Fibroblast of skin of left biceps (primary cell): Measurements from ENCODE around the gene GRIK1.
A peak's percentile ranks its signal among the peaks of the same experiment; 100 is the strongest.

Experiments used
- DNase-seq, 2 experiments: peaks; one replicate each; pipeline ENCODE4 v3.0.0-alpha.2; 2013; ENCODE audit warnings: low read depth in 2 of 2

Gene GRIK1

DNA sequence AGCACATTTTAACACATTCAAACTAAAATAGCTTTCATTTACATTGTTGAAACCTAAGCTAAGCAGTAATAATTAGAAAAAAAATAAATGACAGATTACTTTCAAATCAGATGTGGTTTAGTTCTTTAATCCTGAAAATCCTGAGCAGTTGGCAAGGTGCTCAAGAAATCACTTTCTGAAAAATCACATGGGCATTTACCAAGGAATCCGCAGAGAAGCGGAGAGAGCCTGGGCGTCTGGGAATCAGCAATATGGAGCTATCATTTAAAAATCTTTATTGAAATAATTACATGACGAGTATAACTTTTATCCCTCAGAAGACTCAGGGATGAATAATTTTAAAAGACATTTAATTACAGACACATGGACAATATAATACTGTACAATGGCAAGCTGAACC lies 30.2 kb downstream of the GRIK1 start:
- no peak for DNase-seq

DNA sequence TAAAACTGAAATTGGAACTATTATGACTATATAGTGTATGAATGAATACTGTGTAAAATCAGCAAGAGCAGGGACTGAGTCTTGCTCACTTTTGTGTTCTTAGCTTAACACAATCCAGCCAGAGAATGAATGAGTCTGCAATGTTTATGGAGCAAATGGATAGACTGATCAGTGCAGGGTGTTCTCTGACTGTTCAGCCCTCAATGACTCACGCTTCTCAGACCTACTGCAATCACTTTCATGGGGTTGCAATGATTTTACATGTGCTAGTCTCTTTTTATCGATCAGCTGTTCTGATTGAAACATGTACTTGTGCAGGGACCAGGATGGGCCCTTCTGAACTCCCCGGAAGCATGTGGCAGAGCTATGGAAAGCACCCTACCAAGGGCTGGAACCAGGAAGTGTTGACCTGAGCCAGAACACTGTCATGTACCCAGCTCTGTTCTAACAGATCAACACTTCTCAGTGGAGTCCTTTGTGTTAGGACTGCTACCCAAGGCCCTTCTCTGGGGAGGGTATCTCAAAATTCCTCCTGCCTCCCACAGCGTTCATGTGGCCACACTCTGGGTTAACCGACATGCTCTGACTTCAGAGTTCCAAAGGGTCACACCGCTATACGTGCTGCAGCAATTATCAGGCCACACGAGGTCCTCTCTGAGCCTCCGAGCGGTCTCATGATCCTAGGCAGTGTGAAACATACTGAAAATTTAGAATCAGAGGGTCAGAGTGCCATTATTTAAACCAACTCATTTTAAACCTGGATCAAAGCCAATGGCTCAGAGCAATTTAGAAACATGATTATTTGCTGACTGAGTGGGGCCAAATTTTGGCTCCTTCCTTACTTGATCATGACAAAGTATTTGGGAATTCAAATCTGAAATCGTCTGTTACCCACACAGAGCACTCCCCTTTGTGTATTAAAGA lies 35.2 kb downstream of the GRIK1 start:
- DNase-seq: peak; percentile 39 to 49

DNA sequence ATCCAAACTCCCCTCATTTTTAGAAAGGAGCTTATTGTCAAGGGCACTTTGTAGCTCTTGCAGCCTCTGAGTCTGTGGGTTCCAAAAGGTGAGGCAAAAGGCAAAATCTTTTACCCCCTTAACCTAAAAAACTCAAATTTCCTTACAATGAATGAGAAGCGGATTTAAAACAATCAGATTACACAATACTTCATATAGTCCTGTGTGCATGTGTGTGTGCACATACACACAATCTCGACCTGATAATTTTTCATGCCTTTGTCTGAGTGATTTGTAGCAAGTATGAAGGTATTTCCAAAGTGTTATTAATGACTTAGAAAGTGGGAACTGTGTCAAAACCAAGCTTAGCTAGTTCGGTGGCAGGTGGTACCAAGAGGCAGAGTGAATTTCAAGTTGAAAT lies 42.9 kb downstream of the GRIK1 start:
- no peak for DNase-seq

DNA sequence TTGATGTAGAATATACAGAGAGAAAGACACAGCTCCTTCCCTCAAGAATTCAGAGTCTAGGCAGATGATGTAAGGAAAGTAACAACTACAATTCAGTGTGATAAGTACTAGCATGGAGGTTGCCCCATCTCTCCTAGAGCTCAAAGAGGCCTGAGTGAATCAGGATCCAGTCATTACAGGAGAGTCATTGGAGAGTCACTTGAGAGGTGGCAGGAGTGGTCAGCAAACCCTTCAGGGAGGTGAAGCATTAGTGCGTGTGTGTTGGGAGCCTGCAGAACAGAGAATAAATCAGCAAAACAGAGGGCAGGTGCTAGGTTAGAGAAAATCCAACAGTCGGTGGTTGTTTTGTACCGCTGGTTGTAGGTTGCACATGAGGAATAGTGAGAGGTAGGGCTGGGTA lies 46.1 kb downstream of the GRIK1 start:
- DNase-seq: no peak

DNA sequence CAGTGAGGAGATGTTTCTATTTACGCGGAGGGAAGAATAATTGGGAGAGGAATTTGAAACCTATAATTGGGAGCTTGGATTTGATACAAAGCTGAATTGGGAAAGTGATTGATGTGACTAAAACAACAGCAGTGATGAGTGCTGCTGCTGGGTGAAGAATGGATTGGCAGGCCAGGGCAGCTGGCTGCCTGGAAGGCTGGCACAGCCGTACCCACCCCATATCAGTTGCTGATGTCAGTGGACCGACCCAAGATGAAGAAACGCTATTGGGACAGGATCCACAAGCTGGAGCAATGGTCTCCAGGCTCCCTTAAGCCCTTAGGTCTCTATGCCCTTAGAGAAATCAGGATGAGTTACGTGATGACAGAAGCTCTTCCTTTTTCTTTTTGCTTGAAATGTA lies 47.4 kb downstream of the GRIK1 start:
- no peak for DNase-seq

DNA sequence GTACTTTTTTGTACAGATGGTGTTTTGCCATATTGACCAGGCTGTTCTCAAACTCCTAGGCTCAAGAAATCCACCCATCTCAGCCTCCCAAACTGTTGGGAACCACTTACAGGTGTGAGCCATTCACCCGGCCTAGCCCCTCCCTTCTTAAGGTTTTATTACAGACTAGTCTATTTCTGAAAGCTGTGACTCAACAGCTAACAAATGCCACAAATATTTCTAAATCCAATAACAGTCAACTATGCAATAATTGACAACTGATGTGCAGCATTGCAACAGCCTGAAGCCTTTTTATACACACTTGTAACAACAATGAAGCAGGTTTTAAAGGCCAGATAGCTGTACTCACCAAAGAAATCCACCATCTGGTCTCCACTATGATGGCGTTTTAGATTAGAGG lies 51.4 kb downstream of the GRIK1 start:
- DNase-seq: peak; percentile 44 to 46

DNA sequence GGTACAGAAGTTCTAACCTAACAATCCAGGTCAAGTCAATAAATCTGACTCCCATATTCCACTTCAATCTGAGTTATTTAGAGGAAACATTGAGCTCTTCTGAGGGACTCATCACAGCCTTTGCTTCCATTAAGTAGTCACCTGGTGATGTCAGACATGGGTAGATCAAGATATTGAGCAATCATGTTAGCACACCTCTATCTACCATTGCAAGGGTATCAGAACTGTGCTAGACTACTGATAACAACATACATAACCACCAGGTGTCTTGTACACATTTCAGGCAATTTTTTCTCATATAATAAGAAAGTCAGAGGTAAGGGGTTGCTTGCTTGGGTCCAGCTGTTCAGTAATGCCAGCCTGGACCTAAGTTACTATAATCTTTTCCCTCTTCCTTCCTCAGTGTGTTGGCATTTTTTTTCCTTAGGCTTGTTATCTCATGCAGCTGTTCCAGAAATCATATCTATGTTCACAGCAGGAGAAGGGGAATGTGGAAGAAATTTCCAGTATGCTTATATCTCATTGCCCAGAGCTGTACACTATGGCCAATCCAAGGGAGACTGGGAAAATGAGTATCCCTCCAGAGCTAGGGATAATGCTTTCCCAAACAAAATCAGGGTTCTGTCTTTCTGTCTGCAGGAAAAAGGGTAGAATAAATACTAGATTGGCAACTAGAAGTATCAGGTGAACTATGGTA lies 52.3 kb downstream of the GRIK1 start:
- no peak for DNase-seq

DNA sequence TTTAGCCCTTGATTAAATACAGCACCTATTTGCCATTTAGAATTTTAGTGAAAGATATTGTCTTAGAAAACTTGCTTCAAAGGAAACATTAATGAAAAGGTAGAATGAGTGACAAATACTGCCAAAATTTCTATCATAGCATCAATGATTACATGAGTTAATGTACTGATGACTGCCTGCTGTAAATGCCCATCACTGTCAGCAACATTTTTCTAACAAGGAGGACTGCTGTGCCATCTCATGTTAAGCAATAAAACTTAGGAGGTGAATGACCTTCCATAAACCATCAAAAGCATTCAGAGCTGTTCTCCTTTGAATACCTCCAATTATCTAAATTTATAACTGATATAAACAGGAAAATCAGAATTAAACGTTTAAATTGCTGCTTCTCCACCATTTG lies 54.3 kb downstream of the GRIK1 start:
- no peak for DNase-seq

DNA sequence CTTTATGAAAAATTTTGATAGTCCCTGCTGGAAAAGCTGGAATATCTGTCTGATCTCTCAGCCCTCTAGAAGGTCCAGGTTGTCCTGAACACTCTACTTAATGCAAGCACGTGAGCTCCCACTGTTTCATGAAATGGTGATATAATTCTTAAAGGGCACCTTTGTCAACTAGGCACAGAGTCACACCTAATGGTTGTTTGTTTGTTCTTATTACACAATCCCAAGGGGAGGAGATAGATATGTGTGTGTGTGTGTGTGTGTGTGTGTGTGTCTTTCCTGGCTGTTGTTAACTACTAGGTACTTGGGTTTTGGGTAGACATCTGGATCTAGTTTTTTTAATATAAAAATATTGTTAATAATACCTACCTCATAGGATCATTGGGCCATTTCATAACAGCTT lies 63.9 kb downstream of the GRIK1 start:
- DNase-seq: no peak

DNA sequence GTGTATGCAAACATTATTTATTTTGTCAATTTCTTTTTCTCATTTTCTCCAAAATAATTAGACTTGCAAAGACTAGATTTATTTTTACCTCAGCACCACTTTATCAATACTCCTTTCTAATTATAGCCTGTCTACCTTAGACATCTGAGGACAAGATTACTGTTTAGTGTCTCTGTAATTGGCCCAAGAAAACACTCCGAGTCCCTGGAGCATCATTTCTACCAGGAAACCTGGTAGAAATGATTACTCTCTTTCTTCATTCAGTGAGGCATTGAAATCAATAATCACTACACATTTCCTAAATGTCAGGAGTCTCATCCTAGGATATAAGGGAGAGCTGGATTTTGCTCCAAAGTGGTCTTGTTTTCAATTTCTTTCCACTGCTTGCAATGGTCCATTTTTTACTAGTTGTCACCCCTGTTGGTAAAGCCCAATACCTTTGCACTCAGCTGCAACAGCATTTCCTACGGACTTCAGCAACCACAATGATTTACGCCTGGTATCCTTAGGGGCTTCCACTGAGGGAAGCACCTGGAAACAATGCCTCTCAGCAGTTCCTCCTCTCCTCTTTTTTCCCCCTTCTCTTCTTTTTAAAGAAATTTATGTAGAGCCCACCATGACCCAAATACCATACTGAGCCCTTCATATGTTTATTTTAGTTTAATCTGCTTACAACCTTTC lies 64.6 kb downstream of the GRIK1 start:
- DNase-seq: no peak

DNA sequence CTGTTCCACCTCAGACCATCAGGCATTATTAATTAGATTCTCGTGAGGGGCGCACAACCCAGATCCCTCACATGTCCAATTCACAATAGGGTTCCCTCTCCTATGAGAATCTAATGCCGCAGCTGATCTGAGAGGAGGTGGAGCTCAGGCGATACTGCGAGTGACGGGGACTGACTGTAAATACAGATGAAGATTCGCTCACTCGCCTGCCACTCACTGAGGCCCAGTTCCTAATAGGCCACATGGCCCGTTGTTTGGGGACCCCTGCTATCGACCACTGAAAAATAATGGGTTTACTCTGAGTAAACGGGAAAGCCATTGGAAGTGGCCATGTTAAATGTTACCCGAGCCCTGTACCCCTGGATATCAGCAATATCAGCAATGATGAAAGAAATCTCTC lies 65.9 kb downstream of the GRIK1 start:
- no peak for DNase-seq

DNA sequence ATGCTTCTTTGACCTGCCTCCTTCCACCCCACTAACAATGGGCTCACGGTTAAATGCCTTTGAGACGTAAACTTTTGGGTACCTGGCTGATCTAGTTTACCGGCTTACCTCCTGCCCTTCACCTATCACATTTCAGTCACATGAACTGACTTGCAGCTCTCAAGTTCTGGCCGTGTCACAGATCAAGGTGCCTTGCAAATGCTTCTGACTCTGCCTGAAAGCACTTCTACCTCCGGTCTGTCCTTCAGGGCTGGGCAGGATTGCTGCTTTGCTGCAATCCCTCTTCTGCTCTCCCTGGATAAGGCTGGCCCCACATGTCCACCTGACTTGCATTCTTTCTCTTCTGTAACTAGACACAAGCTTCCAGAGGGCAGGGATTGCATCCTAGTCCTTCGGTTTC lies 69.0 kb downstream of the GRIK1 start:
- DNase-seq: no peak

DNA sequence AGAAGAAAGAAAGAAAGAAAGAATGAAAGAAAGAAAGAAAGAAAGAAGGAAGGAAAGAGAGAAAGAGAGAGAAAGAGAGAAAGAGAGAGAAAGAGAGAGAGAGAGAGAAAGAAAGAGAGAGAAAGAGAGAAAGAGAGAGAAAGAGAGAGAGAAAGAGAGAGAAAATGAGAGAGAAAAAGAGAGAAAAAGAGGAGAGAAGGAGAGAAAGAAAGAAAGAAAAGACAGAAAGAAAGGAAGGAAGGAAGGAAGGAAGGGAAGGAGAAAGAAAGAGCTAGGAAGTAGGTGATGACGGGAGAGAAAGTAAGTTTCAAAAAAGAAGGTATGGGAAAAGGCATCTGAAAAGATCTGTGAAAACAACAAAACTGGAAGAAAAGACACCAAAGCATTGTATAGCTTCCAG lies 72.0 kb downstream of the GRIK1 start:
- DNase-seq: no peak

DNA sequence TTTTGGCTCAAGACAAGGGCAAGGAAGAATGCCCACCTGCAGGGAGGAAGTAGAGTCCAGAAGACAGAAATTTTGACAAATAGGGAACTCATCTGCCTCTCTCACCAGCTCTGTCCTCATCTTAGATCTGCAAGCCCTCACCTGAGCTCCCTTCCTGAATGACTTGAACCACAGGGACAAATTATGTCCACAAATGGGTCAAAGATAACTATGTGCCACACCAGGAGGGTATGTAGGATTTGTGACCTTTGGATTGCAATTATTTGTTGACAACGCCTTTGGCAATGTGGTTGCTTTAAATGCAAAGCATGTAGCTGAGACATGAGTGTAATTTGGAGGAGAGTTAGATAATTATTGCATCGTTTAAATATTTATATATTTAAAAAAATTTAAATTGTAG lies 79.5 kb downstream of the GRIK1 start:
- DNase-seq: no peak

DNA sequence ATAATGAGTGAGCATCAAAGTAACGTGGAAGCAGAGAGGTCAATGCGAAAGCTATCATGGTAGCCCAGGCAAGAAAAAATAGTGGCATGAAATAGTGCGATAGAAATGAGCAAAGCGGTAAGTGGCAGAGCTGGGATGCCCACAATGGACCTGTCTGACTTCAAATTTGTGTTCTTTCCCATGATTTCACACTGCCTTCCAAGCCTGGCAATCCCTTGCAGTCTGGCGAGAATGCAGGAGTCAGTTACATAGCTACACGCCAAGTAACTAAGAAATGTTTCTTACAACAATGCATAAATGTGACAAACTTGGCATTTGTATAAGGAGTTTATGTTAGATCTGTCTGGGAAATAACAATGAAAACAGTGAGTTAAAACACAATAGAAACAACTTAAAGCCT lies 82.6 kb downstream of the GRIK1 start:
- DNase-seq: no peak

DNA sequence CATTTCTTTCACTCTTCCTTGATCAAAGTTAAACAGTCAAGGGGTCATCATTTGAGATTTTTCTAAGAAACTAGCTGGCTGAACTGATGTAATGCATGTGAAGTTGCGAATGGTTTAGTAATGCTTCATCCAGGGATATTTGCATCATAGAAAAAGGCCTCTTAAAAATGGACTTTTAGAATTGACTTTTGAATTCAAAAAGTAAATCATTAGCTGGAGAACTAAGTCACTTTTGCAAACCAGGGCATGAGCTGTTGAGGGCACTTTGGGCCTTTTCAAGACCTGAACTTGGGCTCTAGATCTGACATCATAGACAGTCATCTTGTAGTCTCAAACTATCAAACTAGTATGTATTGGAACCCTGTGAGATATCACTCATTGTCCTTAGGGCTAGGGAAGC lies 85.0 kb downstream of the GRIK1 start:
- DNase-seq: no peak

DNA sequence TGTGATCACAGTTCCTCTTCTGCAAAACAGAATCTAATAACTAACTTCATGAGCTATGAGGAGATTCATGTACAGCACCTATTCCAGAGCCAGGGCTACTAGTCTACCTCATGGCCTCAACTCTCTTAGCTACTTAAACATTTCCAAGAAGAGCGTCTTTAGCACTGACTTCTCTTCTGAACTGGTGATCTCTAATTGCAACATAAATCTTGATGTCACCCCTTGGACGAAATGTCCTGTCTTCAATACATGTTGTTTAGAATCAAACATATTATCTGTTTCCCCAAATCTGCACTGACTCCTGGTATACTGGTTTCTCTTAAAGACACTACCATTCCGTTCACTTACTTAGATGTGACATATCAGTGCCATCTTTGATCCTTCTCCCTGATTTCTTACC lies 88.2 kb downstream of the GRIK1 start:
- DNase-seq: no peak

DNA sequence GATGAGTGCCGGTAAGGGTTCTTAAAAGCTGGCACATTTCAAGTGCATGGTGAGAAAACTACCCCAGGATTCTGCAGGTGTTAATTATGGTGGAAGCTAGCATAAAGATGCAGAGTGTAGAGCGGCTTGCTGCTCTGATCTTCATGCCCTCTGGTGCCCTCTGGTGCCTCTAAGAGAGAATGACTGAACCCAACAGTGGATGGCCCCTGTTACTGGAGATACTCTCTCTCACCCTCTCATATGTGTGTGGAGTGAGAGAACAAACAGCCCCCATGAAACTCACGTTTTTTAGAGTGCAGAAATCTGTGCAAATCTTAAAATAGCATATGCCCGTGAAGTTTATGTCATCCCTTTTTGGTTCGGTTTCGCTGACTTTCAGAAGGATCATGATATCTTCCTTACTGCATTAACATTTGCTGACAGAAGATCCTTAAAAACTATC lies 90.0 kb downstream of the GRIK1 start:
- DNase-seq: peak; percentile 6 to 18

DNA sequence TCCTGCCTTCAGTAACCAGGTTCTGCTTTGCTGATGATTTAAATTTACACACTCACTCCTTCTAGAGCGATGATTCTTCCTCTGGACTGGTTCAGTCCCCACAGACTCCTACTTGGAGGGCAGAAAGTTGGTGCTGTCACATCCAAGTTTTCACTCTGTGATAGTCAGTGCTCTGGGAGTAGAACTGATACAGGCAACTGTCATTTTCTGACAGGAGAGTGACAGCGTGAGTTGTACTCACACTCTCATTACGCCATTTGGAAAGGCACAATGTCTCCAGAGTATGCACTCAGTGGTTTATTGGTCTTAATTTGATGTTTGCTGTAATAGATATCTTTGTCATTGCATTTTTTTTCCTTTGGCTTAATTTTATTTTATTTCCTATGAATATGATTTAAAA lies 96.0 kb downstream of the GRIK1 start:
- DNase-seq: no peak

DNA sequence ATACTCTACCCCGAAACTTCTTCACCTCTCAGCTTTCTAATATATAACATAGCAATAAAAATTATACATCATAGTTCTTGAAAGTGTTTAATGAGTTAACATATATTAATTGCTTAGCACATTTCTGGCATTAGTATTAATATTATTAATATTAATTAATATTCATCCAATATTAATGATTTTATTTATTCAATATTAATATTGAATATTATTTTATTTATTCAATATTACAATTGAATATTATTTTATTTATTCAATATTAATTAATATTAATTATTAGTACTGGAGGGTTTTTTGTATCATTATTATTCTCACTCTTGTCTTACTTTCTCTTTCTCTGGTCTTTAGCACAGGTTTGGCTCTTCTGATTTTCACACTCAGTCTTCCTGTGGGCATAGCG lies 105.2 kb downstream of the GRIK1 start:
- no peak for DNase-seq

DNA sequence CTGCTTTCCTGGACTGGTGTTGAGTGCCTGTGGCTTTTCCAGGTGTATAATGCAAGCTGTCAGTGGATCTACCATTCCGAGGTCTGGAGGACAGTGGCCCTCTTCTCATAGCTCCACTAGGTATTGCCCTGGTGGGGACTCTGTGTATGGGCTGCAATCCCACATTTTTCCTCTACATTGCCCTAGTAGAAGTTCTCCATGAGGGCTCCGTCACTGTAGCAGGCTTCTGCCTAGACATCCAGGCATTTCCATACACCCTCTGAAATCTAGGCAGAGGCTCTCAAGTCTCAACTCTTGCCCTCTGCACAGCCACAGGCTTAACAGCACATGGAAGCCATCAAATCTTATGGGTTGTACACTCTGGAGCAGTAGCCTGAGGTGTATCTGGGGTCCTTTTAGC lies 107.6 kb downstream of the GRIK1 start:
- DNase-seq: no peak

DNA sequence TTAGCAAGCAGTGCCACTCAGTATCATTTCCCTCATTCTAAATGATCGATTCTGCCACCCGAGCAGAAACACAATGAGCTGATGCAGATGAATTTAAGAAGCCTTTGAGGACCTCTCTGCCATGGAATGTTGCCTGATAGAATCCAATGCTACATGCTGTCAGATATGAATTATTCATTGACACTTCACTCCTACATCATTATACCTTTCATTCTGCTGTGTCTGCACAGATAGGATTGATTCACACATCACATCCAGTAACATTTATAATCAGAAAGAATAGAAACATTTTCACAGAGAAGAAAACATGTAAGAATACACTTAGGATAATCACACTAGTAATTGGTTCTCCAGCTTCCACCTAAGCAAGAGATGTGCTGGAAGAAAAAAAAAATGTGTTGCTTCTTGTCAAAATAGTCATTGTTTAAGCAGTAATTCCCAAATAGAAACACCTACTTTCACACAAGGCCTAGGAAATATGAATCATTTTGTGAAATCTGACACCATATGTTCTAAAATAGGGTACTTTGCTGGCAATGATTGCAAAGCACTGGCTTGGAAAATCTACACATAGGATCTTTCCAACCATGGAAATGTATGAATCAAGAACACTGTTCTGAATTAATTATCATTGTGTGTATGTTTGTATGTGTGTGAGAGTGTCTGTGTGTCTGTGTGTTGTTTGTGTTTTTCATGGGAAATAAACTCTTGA lies 110.1 kb downstream of the GRIK1 start:
- DNase-seq: no peak
